LoVo (cell line): Measurements from ENCODE around the gene GRK5.

Experiments
- DNase-seq: peaks from one replicate; pipeline ENCODE4 v3.0.0-alpha.2; 2016; ENCODE audit warnings: low spot score

Gene GRK5

DNA sequence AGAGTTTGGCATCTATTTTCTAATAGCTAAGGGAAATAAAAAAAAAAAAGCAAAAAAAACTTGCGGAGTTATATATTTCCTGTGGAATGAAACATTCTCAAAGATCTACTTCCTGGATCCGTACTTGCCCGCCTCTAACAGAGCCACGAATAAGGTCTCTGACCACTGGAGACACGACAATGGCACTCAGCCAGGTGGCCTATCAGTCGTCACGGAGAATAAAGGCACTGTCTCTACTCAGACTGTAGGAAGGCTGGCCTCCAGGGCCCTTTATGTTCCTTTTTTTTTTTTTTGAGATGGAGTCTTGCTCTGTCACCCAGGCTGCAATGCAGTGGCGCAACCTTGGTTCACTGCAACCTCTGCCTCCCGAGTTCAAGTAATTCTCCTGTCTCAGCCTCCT, 276.5 kb downstream of the GRK5 start:
- no peak for DNase-seq

DNA sequence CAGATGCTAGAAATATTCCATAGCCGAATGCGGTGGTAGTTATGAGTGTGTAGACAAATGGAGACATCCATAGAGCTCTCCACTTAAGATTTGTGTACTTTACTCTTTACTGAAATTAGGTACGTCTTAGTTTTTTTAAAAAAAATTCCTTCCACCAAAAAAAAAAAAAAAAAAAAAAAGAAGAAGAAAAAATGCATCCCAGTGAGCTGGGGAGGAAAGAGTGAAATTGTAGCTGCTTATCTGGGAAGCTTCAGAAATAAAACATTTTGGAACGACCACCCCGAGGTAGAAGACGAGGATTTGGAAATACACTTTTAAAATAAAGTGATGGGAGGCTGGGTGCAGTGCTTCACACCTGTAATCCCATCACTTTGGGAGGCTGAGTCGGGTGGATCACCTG, 281.3 kb downstream of the GRK5 start:
- DNase-seq, result no peak

DNA sequence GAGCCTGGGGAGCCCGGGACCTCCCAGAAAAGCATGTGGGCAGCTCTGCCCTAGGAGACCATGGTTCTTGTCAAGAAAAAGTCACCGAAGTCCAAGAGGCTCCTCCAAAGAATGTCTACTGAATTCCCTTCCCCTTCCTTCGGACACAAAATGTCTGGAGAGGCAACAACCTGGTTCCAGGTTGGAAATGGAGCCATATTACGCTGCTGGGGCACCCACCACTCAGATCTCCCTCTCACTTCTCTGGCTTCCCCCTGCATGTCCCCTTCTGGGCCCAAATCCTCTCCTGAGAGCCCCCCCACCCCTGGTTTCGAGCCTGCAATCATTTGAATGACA, 282.6 kb downstream of the GRK5 start:
- DNase-seq, result no peak

DNA sequence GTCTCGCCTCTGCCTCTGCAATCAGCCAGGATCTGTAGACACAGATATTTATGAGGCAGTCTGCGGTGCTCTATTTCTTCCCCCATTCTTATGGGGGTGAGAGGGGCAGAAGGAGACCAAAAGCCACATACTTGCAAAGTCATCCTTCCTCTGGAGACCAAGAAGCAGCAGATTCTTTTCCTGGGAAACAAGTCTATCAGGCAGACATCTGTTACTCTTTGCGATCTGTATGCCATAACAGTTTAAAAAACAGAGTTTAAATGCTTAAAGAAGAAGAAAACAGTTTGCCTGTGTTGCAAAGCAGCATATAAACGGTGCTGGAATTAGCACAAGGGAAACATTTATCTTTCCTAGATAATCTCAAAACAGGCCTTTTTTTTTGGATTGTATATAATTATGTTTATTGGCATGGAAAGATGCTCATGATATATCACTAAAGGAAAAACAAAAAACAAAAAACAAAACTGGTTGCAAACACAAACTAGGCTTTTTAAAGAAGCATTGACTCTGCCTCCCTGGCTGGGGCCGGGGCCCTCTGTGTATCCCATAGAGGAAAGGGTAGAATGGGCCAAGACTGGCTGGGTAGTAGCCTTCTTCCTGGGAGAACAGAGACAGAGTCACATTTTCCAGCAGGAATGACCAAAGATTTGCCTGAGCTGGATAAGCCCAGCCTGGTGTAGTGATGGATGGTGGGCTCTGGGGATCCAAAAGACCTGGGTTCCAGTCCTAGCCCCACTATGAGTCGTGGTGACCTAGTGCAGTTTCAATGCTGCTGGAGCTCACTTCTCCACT, 284.8 kb downstream of the GRK5 start:
- DNase-seq, result no peak

DNA sequence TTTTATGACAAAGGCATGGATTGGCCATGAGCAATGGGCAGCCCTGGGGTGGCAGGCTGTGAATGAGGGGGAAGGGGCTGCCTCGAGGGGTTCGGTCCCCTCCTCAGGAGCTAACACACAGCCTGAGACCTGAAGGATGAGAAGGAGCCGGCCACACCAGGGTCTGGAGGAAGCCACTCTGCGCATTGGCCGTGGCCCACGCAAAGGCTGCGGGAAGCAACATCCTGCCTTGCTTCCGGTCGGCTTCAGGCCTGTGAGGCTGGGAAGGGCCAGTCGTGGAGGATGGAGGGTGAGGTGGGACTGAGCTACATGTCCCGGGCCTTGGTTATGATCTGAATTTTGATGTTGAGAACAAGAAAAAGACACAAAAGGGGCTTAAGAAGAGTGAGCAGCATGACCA, 285.8 kb downstream of the GRK5 start:
- no peak for DNase-seq

DNA sequence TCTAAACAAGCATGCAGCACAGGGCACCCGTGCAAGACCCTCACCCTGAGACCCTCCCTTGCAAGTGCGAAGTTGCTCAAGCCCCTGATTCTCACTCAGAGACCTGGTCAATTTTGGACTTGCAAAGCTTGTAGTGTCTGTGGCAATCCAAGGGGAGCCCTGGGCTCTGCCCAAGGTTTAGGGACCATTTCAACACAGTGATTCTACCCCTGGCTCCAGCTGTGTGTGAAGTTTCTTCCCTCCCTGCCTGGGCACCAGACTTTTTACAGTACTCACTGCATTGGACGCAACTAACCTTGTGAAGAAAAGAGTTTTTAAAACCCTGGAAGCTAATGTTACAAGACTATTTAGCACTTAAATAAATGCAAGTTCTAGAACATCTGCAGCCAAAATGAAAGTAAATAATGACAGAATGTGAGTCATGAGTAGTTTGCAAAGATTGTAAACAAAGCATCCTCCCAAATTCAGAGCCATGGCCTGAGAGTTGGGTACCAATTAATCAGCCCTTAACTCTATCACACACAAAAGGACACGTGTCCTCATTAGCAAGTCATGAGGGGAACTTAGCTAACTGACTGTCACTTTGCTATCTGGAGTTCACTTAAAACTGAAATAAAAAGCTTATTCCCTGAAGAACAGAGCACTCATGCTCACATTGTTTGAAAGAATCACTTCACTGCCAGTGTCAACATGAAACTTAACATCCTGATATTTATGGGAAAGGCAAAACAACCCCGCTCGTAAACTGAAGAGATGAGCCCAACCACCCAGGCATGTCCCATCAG, 287.1 kb downstream of the GRK5 start:
- DNase-seq, result no peak

DNA sequence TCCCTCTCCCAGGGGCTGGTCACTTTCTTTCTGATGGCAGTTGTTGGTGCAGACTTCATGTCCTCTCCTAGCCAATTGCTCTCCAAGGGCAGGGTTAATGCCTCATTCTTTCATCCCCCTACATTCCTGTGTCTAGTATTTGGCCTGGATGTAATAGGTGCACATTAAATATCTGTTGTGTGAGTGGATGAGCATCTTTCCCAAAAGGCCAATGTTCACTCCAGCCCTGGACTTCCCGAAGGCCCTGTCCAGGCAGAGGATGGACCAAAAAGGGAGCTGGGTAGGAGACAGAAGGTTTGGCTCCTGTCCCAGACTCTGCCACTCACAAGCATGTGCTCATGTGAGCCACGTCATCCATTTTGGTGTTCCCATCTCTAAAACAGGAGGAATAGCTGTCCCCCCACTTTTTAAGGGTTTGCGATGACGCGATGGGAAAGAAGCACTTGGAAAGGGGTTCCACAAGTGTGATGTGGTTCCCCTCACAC, 287.7 kb downstream of the GRK5 start:
- DNase-seq, result no peak

DNA sequence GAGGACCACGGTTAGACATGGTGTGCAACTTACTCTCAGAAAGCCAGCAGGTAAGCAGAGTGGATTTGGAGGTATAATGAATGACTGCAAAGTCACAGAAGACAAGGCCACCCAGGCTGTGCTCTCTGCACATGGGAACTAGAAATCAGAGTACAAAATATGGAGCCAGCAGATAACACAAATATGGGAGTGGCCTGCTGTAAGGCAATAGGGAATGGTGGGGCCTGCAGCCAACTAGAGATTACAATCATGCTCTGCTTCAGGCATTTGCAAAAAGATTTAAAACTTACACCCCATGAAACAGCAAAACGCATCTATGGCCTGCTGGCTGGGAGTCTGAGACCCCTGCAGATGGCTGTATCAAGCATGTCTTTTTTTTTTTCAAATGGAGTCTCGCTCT, 288.2 kb downstream of the GRK5 start:
- DNase-seq, result no peak

DNA sequence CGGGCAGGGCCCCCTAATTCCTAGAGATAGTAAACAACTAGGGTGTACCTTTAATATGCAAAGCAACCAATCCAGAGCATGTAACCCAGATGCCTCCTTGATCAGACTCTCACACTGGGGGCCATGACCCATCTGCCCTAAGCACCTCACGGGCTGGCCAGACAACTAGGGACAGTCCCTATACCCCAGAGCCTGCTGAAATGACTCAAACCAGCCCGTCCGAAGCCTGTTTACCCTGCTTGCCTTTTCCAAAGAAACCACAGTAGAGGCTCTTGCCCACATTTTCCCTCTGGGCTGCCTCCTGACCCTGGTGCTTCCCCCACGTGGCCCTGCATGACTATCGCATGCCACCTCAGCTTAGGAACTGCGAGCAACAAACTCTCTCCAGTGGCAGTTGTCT, 288.9 kb downstream of the GRK5 start:
- no peak for DNase-seq

DNA sequence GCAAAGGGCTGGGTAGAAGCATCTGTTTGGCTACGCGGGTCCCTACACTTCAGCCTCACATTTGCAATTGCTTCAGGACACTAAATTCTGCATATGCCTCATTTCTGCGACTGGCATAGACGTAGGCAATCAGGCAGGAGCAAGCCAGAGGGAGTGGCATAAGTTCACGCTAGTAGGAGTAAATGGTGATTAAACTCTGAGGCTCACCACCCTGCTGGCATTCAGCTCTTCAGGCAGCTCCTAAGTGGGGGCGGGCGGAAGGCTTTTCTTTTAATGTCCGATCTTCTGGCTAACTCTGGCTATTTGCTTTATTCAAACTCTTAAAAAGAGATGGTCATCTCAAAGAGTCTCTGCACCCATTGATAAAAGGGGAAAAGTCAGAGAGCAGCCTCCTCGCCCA, 289.9 kb downstream of the GRK5 start:
- no peak for DNase-seq

DNA sequence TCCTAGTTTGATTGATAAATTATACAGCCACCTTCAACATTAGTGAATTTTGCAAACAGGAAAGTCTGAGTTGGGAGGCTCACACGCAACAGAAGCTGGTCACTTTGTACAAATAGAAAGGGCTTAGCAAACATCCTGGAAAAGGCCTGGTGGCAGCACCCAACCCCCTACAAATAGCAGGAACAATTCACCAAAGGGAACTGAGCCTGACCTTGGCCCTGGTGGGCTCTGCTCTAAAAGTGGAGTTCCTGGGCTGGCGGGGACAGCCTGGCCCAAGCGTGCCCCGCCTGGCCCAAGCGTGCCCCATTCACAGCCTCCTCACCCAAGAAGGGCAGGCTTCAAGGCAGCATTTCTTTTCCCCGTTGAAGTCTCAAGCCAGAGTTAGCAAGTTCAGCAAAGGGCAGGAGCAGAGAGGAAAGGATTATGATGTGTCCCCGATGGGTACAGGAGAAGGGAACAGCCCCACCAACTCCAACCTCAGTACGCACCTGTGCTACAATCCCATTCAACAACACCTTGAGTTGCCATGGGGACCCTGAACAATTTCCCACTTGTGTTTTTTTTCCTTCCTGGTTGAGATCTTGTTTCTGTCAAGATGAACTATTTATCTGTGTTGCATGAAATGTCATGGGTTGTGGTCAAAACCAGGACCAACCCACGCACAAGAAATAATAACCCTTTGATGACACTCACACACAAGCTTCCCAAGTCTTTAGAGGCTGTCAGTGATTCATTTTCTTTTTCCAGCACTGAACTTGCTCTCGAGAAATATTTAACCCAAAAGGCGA, 291.7 kb downstream of the GRK5 start:
- no peak for DNase-seq

DNA sequence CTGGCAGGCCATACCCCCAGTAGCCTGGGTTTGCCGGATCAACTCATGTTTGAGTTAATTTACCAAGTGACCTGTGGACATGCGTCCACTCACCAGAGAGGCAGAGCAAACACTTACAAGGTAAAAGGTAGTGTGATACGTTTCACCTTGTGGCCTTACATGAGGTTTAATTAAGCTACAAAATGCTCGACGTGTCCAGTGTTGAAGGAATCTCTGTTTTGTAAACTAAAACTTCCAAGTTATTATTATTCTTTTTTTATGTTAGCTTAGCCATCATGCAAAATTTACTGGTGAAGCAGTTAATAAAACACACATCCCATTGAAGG, 292.3 kb downstream of the GRK5 start:
- DNase-seq, result no peak

DNA sequence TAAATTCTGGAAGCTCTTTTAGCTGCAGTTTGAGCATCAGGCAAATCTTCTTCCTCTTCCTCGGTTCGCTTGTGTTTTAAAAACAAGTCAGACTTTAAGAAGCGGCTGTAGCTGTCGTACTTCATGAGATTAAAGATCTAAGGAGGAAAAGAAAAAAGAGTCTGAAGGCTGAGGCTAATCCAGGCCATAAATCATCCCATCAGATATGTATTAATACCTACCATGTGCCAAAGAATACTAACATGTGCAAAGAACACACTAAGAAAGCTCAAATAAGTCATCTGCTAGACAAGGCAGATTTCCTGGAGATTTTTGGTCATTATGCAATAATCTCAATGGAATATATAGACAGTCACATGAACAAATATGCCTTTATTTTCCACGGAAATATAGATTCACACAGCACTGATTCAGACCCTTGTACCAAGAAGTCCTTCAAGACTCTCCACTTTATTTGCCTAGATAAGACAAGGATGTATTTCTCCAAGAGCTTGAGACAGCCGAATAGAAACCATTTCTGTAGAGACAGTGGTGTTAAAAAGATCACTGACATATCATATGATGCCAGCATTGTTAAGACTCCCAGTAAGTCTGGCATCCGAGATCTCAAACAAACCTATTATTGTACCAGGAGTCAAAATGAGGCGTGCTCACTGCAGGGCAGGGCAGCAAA, 292.9 kb downstream of the GRK5 start:
- no peak for DNase-seq

DNA sequence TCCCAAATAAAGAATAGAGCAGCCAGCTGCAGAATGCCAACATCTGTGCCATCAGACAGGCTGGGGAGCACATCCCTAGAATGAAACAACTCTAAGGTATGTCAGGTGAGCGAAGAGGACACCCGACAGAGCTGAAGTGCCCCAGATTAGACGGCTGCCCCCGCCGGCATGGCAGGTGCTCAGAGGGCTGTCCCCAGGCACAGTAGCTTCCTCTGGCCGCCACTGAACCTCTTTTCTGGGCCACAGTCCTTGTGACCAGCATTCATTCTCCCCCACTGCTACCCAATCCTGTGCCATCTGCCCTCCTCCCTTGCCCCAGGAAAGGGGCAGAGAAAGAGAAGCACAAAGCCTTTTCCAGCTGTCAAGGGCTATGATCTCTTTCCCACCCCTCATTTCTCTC, 293.4 kb downstream of the GRK5 start:
- DNase-seq, result no peak

DNA sequence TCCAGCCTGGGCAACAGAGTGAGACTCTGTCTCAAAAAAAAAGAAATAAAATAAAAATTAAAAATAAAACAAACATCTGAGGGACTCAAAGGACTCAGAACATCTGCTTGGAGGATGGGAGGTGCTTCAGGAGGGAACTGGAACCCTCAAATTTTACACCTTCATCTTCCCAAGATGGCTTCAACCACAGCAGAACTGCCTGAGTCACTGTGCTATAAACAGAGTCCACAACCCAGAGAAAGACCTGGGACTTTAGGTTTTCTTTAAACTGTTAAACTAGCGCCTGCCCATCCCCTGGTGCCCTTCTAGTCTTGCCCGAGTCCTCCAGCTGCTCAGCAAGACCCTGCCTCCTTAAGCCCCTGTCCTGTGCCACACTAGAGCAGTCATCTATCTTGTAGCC, 294.3 kb downstream of the GRK5 start:
- no peak for DNase-seq

DNA sequence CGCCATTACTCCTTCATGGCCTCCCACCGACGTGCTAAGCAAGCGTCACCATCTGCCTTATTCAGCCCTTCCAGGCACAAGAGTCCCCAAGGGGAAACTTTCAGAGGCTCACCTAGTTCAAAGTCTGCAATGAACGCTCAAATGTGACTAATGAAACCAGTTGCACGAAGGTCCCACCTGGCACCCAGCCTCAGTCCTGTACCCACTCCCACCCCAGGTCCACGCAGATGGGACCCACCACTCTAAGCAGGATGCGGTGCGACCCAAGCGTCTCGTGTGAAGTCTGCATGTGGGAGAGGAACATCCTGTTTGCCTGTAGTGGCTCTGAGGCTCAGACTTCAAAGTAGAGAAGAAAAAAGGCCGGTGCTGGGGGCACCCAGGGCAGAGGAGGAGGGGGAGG, 294.8 kb downstream of the GRK5 start:
- DNase-seq, result no peak

DNA sequence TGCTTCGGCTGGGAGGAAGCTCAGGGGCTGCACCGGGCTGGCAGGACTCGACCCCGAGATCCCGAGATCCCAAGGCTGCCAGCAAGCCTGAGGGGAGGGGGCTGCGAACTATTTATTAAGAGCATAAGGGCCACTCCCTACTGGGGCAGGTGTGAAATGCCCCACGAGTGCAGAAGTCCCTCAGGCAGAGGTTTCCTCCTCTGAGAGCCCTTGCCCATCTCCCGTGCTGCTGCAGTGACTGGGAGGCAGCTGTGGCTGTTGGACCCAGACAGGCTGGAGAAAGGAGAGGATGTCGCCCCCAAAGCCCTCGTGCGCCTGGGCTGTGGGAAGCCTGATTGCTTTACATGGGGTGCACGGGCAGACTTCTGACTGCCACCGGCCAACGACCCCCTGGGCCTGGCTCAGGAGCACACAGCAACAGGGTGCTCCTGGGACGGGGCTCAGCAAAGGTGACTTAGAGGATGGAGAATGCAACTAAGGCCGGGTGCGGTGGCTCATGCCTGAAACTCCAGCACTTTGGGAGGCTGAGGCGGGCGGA, 295.3 kb downstream of the GRK5 start:
- DNase-seq, result no peak

DNA sequence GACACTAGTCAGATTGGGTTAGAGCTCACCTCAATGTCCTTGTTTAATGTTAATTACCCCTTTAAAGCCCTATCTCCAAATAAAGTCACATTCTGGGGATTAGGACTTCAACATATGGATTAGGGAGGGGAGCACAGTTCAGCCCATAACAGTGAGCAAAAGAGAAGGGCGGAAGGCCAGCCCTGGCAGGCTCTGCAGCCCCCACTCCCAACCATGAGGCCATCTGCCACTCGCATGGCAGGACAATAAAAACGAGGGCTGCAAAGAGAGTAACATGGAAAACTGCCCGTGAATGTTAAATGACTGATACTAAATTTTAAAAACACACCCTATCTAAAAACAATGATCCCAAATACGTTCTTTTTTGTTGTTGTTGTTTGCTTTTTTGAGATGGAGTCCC, 296.4 kb downstream of the GRK5 start:
- DNase-seq, result no peak

DNA sequence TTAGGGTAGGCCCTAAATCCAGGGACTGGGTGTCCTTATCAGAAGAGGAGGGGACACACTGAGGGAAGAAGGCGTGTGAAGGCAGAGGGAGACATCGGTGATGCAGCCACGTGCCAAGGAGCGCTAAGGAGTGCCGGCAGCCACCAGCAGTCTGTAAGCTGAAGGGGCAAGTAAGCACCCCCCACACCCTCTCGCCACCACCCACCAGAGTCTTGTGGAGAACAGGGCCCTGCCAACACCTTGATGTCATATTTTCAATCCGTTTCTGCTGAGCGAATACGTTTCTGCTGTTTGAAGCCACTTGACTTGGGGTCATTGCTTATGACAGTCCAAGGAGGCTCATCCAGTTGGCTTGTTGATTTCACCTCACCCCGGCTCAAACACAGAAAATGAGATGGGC, 297.3 kb downstream of the GRK5 start:
- no peak for DNase-seq

DNA sequence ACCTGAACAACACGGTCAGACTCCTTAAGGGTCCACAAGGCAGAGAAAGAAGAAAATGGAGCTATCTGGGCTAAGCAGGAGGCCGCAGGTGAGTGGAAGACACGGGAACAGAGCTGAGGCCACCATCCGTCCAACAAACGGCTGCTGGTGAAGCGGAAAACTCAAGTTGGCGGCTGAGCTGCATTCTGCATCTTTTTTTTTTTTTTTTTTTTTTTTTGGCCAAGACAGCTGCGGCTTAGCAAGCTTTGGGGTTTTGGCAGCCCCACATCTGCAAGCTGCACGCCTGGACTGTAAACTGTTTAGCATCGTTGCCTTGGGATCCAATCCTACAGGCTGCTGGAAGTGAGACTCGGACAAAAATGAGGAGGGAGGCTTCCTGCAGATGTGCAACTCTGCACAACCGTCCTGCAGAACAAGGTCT, 297.8 kb downstream of the GRK5 start:
- no peak for DNase-seq
